PC-3 (cell line): ENCODE results near the gene VANGL2. TPM values are rescaled to one million over a fixed set of nuclear protein-coding genes. Genes with fewer than 3 reads are reported as not detected.

ENCODE experiments used
- ATAC-seq: fragments of 200-7000 bp; cut with Tn5 transposase; 2 replicates; pipeline ENCODE4 v1.9.1; 2020; ENCODE audit warnings: mild to moderate bottlenecking, moderate library complexity
- BruUV-seq: library from RNA; stranded (reverse); fragments of 400-500 nt; replicated peaks from 2 replicates; lab custom pipeline; 2021; lab: Mats Ljungman, UMichigan
- CTCF ChIA-PET: fragments of 300-600 bp; sonication (Branson Sonifier 250); formaldehyde crosslinking; loops from one replicate; lab custom pipeline; 2022; ENCODE audit warnings: antibody characterized with exemption; lab: Charles Lee
- POLR2A ChIA-PET: fragments of 300-600 bp; sonication (Branson Sonifier 250); formaldehyde crosslinking; loops from one replicate; lab custom pipeline; 2022; ENCODE audit warnings: antibody characterized with exemption; ENCODE audit not compliant: unreplicated experiment; lab: Charles Lee
- DNase-seq: peaks from one replicate; pipeline ENCODE4 v3.0.0-alpha.2; 2015
- H2AFZ ChIP-seq: fragments of 300-600 bp; sonication (generic); 2 replicates; pipeline ENCODE4 v1.6.0; 2016; ENCODE audit warnings: antibody characterized with exemption, low read length
- H3F3A ChIP-seq: fragments of 300-600 bp; sonication (generic); one replicate; pipeline ENCODE4 v1.6.0; 2017; ENCODE audit warnings: antibody characterized with exemption, low read length, control low read depth, mild to moderate bottlenecking; ENCODE audit not compliant: unreplicated experiment
- H3K27ac ChIP-seq: fragments of 300-600 bp; sonication (generic); 2 replicates; pipeline ENCODE4 v1.5.1; 2016; ENCODE audit warnings: mild to moderate bottlenecking, low read length
- H3K27me3 ChIP-seq: fragments of 300-600 bp; sonication (generic); 2 replicates; pipeline ENCODE4 v1.6.1; 2016; ENCODE audit warnings: low read length, mixed read lengths
- H3K36me3 ChIP-seq: fragments of 300-600 bp; sonication (generic); 2 replicates; pipeline ENCODE4 v1.6.1; 2016; ENCODE audit warnings: low read depth, mixed run types, low read length, mixed read lengths
- H3K4me1 ChIP-seq: fragments of 300-600 bp; sonication (generic); 2 replicates; pipeline ENCODE4 v1.5.1; 2016; ENCODE audit warnings: low read length; ENCODE audit not compliant: insufficient read depth
- H3K4me2 ChIP-seq: fragments of 300-600 bp; sonication (generic); 2 replicates; pipeline ENCODE4 v1.6.0; 2016; ENCODE audit warnings: low read length
- H3K4me3 ChIP-seq: fragments of 300-600 bp; sonication (generic); 2 replicates; pipeline ENCODE4 v1.5.1; 2016; ENCODE audit warnings: mild to moderate bottlenecking, low read length, mixed read lengths
- H3K79me2 ChIP-seq: fragments of 300-600 bp; sonication (generic); 2 replicates; pipeline ENCODE4 v1.6.1; 2017; ENCODE audit warnings: low read length, mixed read lengths
- H3K9ac ChIP-seq: fragments of 300-600 bp; sonication (generic); 2 replicates; pipeline ENCODE4 v1.6.0; 2016; ENCODE audit warnings: mild to moderate bottlenecking, low read length
- H3K9me2 ChIP-seq: fragments of 300-600 bp; sonication (generic); replicated peaks from 2 replicates; pipeline ENCODE4 v1.6.1; 2016; ENCODE audit warnings: mixed run types, low read length, mixed read lengths
- H3K9me3 ChIP-seq: fragments of 300-600 bp; sonication (generic); 2 replicates; pipeline ENCODE4 v1.6.1; 2016; ENCODE audit warnings: low read length, mixed read lengths
- H4K20me1 ChIP-seq: fragments of 300-600 bp; sonication (generic); 2 replicates; pipeline ENCODE4 v1.6.1; 2016; ENCODE audit warnings: low read length, mixed read lengths
- EZH2 ChIP-seq: fragments of 300-600 bp; sonication (generic); IDR thresholded peaks from one replicate; pipeline ENCODE4 v1.6.1; 2017; ENCODE audit warnings: antibody characterized with exemption, mild to moderate bottlenecking, low read length; ENCODE audit not compliant: unreplicated experiment
- EZH2phosphoT487 ChIP-seq: fragments of 300-600 bp; sonication (generic); IDR thresholded peaks from 2 replicates; pipeline ENCODE4 v1.6.1; 2018; ENCODE audit warnings: mild to moderate bottlenecking, antibody characterized with exemption, low read length, borderline replicate concordance
- intact Hi-C: fragments of 100-400 bp; cut with micrococcal nuclease; formaldehyde crosslinking; loops from 2 replicates; pipeline ENCODE4 v1.9.0; 2023
- total RNA-seq: library from RNA; depleted of rRNA; stranded (reverse); fragments of >200 nt; gene quantifications from 2 replicates; pipeline ENCODE4 v1.2.3, GENCODE V29; 2014
- TF ChIP-seq, protein P1 (sequence below): fragments of 300-600 bp; sonication (generic); conservative IDR thresholded peaks from 2 replicates; pipeline ENCODE4 v1.5.1; 2017; ENCODE audit warnings: antibody characterized with exemption, low read depth, mild to moderate bottlenecking, low read length

Gene VANGL2
- total RNA-seq, 1 experiment from 2014 or later, result 0.44 TPM

- no peak overlapping the region for H3K27ac ChIP-seq
- no peak overlapping the region for H2AFZ ChIP-seq
- H3K4me1 ChIP-seq, result peaks cover 4% of the 10 kb centered on the region
- H3K9me3 ChIP-seq, result no peaks in the 10 kb centered on the region
- H3K36me3 ChIP-seq, result no peaks in the 10 kb centered on the region
- H3K27me3 ChIP-seq, result peaks cover 27% of the 10 kb centered on the region
- no peak overlapping the region for H3K9ac ChIP-seq
- H3K9me2 ChIP-seq, result no peaks in the 10 kb centered on the region
- DNase-seq, result no peak
- intact Hi-C loops, result no loop called here
- H3K4me2 ChIP-seq, result no peak overlapping the region
- BruUV-seq, result no TSS peak
- ChIA-PET CTCF (no interaction called here), POLR2A (no interaction called here)
- no peaks in the 10 kb centered on the region for H4K20me1 ChIP-seq
- TF ChIP-seq, protein P1, sequence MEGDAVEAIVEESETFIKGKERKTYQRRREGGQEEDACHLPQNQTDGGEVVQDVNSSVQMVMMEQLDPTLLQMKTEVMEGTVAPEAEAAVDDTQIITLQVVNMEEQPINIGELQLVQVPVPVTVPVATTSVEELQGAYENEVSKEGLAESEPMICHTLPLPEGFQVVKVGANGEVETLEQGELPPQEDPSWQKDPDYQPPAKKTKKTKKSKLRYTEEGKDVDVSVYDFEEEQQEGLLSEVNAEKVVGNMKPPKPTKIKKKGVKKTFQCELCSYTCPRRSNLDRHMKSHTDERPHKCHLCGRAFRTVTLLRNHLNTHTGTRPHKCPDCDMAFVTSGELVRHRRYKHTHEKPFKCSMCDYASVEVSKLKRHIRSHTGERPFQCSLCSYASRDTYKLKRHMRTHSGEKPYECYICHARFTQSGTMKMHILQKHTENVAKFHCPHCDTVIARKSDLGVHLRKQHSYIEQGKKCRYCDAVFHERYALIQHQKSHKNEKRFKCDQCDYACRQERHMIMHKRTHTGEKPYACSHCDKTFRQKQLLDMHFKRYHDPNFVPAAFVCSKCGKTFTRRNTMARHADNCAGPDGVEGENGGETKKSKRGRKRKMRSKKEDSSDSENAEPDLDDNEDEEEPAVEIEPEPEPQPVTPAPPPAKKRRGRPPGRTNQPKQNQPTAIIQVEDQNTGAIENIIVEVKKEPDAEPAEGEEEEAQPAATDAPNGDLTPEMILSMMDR, result no peak
- no peak for TF ChIP-seq EZH2
- TF ChIP-seq EZH2phosphoT487, result no peak
- no peak overlapping the region for H3K4me3 ChIP-seq
- ATAC-seq, result no peak
- no peaks in the 10 kb centered on the region for H3F3A ChIP-seq
- H3K79me2 ChIP-seq, result no peaks in the 10 kb centered on the region
Measured at GRCh38 chr1:160429702-160430535, 29.6 kb downstream of the VANGL2 start.

- Histone ChIP-seq H3K27me3 (peaks cover 38% of the 10 kb centered on the region), H2AFZ (no peak overlapping the region), H3K9me3 (no peaks in the 10 kb centered on the region), H3K9me2 (no peaks in the 10 kb centered on the region), H3K4me3 (no peak overlapping the region), H3K79me2 (no peaks in the 10 kb centered on the region), H3F3A (no peaks in the 10 kb centered on the region), H3K4me1 (peaks cover 4% of the 10 kb centered on the region), H4K20me1 (no peaks in the 10 kb centered on the region), H3K4me2 (no peak overlapping the region), H3K36me3 (no peaks in the 10 kb centered on the region), H3K9ac (no peak overlapping the region), H3K27ac (no peak overlapping the region)
- no TSS peak for BruUV-seq
- DNase-seq, result no peak
- ATAC-seq, result no peak
- POLR2A ChIA-PET, result no interaction called here
- TF ChIP-seq, protein P1, result no peak
- TF ChIP-seq EZH2phosphoT487 (no peak), EZH2 (no peak)
- intact Hi-C loops, result no loop called here
- CTCF ChIA-PET, result no interaction called here
Measured at GRCh38 chr1:160431006-160431405, 30.6 kb downstream of the VANGL2 start.

GRCh38 chr1:160431571-160431970 is 31.2 kb downstream of the VANGL2 start:
- Histone ChIP-seq H3K9ac (no peak overlapping the region), H2AFZ (no peak overlapping the region), H3K27ac (no peak overlapping the region), H3K4me3 (no peak overlapping the region), H3K4me1 (peaks cover 4% of the 10 kb centered on the region), H3K9me3 (no peaks in the 10 kb centered on the region), H4K20me1 (no peaks in the 10 kb centered on the region), H3F3A (no peaks in the 10 kb centered on the region), H3K36me3 (no peaks in the 10 kb centered on the region), H3K27me3 (peaks cover 42% of the 10 kb centered on the region), H3K4me2 (no peak overlapping the region), H3K9me2 (no peaks in the 10 kb centered on the region), H3K79me2 (no peaks in the 10 kb centered on the region)
- no peak for TF ChIP-seq EZH2phosphoT487
- TF ChIP-seq, protein P1, result no peak
- no peak for TF ChIP-seq EZH2
- intact Hi-C loops, result no loop called here
- CTCF ChIA-PET, result no interaction called here
- DNase-seq (no peak), ATAC-seq (no peak)
- POLR2A ChIA-PET, result no interaction called here
- no TSS peak for BruUV-seq
